ENCODE results near the gene LTBP1. TPM values are rescaled to one million over a fixed set of nuclear protein-coding genes. Genes with fewer than 3 reads are reported as not detected.
A peak's percentile ranks its signal among the peaks of the same experiment; 100 is the strongest.
"Not testable (repeated sequence)": the region's sequence is repeated elsewhere in the genome, so short reads cannot be mapped to it uniquely, and the experiment has no call there.

The LTBP1 gene
- total and polyA plus RNA-seq, 2 experiments from 2014 or later = 216 to 509 TPM

- no peak for DNase-seq (ENCODE audit: low read depth in 1 of 2, low spot score in 1 of 2)
- no peak for TF ChIP-seq CTCF (IDR thresholded peaks at IDR 0.05; ENCODE audit: low read depth, low read length)
- Histone ChIP-seq H3K9me3 (ENCODE audit: low read depth) (no peaks in the 10 kb centered on the region), H3K4me3 (no peak overlapping the region), H3K4me1 (ENCODE audit: low read depth) (no peaks in the 10 kb centered on the region), H3K27ac (no peak overlapping the region), H3K27me3 (no peaks in the 10 kb centered on the region), H3K36me3 (peaks cover 74% of the 10 kb centered on the region)
Observed at GRCh38 chr2:33366473-33366872, 419.7 kb downstream of the LTBP1 start.

GRCh38 chr2:33368524-33368923 is 421.8 kb downstream of the LTBP1 start:
- not testable (repeated sequence) for H3K27me3 ChIP-seq; H3K27ac ChIP-seq; H3K9me3 ChIP-seq (ENCODE audit: low read depth); H3K4me1 ChIP-seq (ENCODE audit: low read depth); DNase-seq (ENCODE audit: low read depth in 1 of 2, low spot score in 1 of 2); H3K4me3 ChIP-seq
- peaks cover 62% of the 10 kb centered on the region for H3K36me3 ChIP-seq

- Histone ChIP-seq H3K27ac (no peak overlapping the region), H3K9me3 (ENCODE audit: low read depth) (no peaks in the 10 kb centered on the region), H3K27me3 (no peaks in the 10 kb centered on the region), H3K4me1 (ENCODE audit: low read depth) (no peaks in the 10 kb centered on the region), H3K36me3 (peaks cover 55% of the 10 kb centered on the region), H3K4me3 (no peak overlapping the region)
- no peak for TF ChIP-seq CTCF (IDR thresholded peaks at IDR 0.05; ENCODE audit: low read depth, low read length)
- no peak for DNase-seq (ENCODE audit: low read depth in 1 of 2, low spot score in 1 of 2)
Observed at GRCh38 chr2:33369191-33369590, 422.4 kb downstream of the LTBP1 start.

- Histone ChIP-seq H3K36me3 (peaks cover 39% of the 10 kb centered on the region), H3K4me3 (no peak overlapping the region), H3K9me3 (ENCODE audit: low read depth) (no peaks in the 10 kb centered on the region), H3K4me1 (ENCODE audit: low read depth) (no peaks in the 10 kb centered on the region), H3K27me3 (no peaks in the 10 kb centered on the region), H3K27ac (no peak overlapping the region)
- DNase-seq (ENCODE audit: low read depth in 1 of 2, low spot score in 1 of 2) = no peak
- TF ChIP-seq CTCF (IDR thresholded peaks at IDR 0.05; ENCODE audit: low read depth, low read length) = no peak
Observed at GRCh38 chr2:33370636-33371265, 424.0 kb downstream of the LTBP1 start.

- no peaks in the 10 kb centered on the region for H3K4me1 ChIP-seq (ENCODE audit: low read depth)
- peak overlapping the region; percentile 2 for H3K27ac ChIP-seq
- no peak for DNase-seq (ENCODE audit: low read depth in 1 of 2, low spot score in 1 of 2)
- TF ChIP-seq CTCF (IDR thresholded peaks at IDR 0.05; ENCODE audit: low read depth, low read length) = no peak
- H3K4me3 ChIP-seq = no peak overlapping the region
- peaks cover 32% of the 10 kb centered on the region for H3K36me3 ChIP-seq
- H3K27me3 ChIP-seq = no peaks in the 10 kb centered on the region
- no peaks in the 10 kb centered on the region for H3K9me3 ChIP-seq (ENCODE audit: low read depth)
Observed at GRCh38 chr2:33371304-33372090, 424.7 kb downstream of the LTBP1 start.

- Histone ChIP-seq H3K27me3 (no peaks in the 10 kb centered on the region), H3K9me3 (ENCODE audit: low read depth) (no peaks in the 10 kb centered on the region), H3K27ac (no peak overlapping the region), H3K4me1 (ENCODE audit: low read depth) (no peaks in the 10 kb centered on the region), H3K36me3 (peaks cover 22% of the 10 kb centered on the region), H3K4me3 (no peak overlapping the region)
- peak; percentile 43 to 47 for DNase-seq (ENCODE audit: low read depth in 1 of 2, low spot score in 1 of 2)
- peak; percentile 68 for TF ChIP-seq CTCF (IDR thresholded peaks at IDR 0.05; ENCODE audit: low read depth, low read length)
Observed at GRCh38 chr2:33372940-33373553, 426.3 kb downstream of the LTBP1 start.

All from cardiac muscle cell (in vitro differentiated cells and primary cell).